Right lobe of liver (tissue), 6 donors: ENCODE data around the gene DNAJC12. TPM values are rescaled to one million over a fixed set of nuclear protein-coding genes. Genes with fewer than 3 reads are reported as not detected.
A peak's percentile ranks its signal among the peaks of the same experiment; 100 is the strongest.
"Not testable (repeated sequence)": the region's sequence is repeated elsewhere in the genome, so short reads cannot be mapped to it uniquely, and the experiment has no call there.

ENCODE experiments used
- ATAC-seq, 4 donors: fragments of 200-7000 bp; cut with Tn5 transposase; one replicate each; pipeline ENCODE4 v1.9.1; 2020; ENCODE audit warnings: mild to moderate bottlenecking in 4 of 4, moderate library complexity in 4 of 4
- DNase-seq, 3 donors: peaks; one replicate each; pipeline ENCODE4 v3.0.0-alpha.2; 2020
- H3K27ac ChIP-seq, 3 donors: fragments of 200-600 bp; one replicate each; pipeline ENCODE4 v1.8.0; 2022
- H3K27me3 ChIP-seq, 2 donors: fragments of 200-600 bp; one replicate each; pipeline ENCODE4 v1.8.0; 2022
- H3K36me3 ChIP-seq, 4 donors: fragments of 200-600 bp; sonication (generic) in 1 of 4; one replicate each; pipeline versions ENCODE4 v1.5.1 to v1.8.0; 2017 to 2022; ENCODE audit warnings: control low read depth in 1 of 4
- H3K4me1 ChIP-seq, 4 donors: fragments of 200-600 bp; sonication (generic) in 1 of 4; one replicate each; pipeline versions ENCODE4 v1.5.1 to v1.8.0; 2017 to 2022; ENCODE audit warnings: control low read depth in 1 of 4
- H3K4me3 ChIP-seq, 3 donors: fragments of 200-600 bp; one replicate each; pipeline ENCODE4 v1.8.0; 2022
- H3K9me3 ChIP-seq, 4 donors: fragments of 200-600 bp; sonication (generic) in 1 of 4; one replicate each; pipeline versions ENCODE4 v1.5.1 to v1.8.0; 2017 to 2022; ENCODE audit warnings: control low read depth in 1 of 4
- CTCF ChIP-seq, 4 donors: fragments of 200-600 bp in 3 of 4; fragments of 450-650 bp in 1 of 4; IDR thresholded peaks; one replicate each; pipeline versions ENCODE4 v1.5.1 to v1.8.0; 2016 to 2022; ENCODE audit warnings: antibody characterized with exemption in 4 of 4, mild to moderate bottlenecking in 2 of 4
- POLR2A ChIP-seq: fragments of 450-650 bp; IDR thresholded peaks from one replicate; pipeline ENCODE4 v1.6.1; 2017; ENCODE audit warnings: antibody characterized with exemption, mild to moderate bottlenecking
- WGBS: methylation state at CpG from one replicate; pipeline ENCODE4 v1.1.6; 2018; ENCODE audit warnings: low coverage, low lambda C conversion rate; ENCODE audit not compliant: insufficient coverage; ENCODE audit errors: missing lambda C conversion rate; 5-methylcytosine and 5-hydroxymethylcytosine counted together
- intact Hi-C, 2 donors: fragments of 100-400 bp; cut with DNase I; formaldehyde crosslinking; loops; one replicate each; pipeline versions ENCODE4 v1.11.2 to v1.14.1; 2022
- small RNA-seq, 2 experiments: library from RNA; depleted of rRNA; stranded (forward); fragments of <200 nt; gene quantifications; one replicate each; pipeline ENCODE3, GENCODE V24; 2016
- total RNA-seq, 6 experiments: library from RNA; depleted of rRNA in 2 of 6; stranded (reverse); fragments of >200 nt in 2 of 6; fragmentation: NEBNext Ultra II Directional in 3 of 6; extraction: Animal tissue kit (Norgen Biotek cat#: 25700) in 3 of 6; gene quantifications; one replicate each; pipeline versions ENCODE4 v1.1.0 to v1.2.4, GENCODE V29; 2016 to 2023
- donor health status: DM: no; HTN: yes; CAD: no.
- donor health status: DM: no; HTN: no; CAD: no.
- donor health status: DM: no; HTN: no; CAD: no.
- donor health status: DM: no; HTN: yes; CAD: no.
- donor health status: DM: no; HTN: yes; CAD: no.

Gene DNAJC12
- total RNA-seq, 6 experiments from 2014 or later: 11.8 to 25.6 (median 20.9) TPM

- Histone ChIP-seq H3K9me3 (no peaks in the 10 kb centered on the region), H3K4me3 (peak overlapping the region; percentile 65 to 79 (median 69)), H3K4me1 (peaks cover 0 to 4% (median 0%) of the 10 kb centered on the region in 4 donors), H3K27me3 (no peaks in the 10 kb centered on the region), H3K36me3 (no peaks in the 10 kb centered on the region), H3K27ac (peak overlapping the region; percentile 86 to 89 (median 86))
- peak; percentile 75 to 80 (median 76) for DNase-seq
- TF ChIP-seq POLR2A (no peak), CTCF (IDR thresholded peaks at IDR 0.05) (no peak)
- intact Hi-C loops: no loop called here
- peak; percentile 49 to 73 (median 59) for ATAC-seq
- WGBS: 5% methylated on average over 9 of the region's 22 CpGs
Observed at GRCh38 chr10:67763499-67764011, 74.4 kb downstream of the DNAJC12 start.

GRCh38 chr10:67762567-67762966 lies 75.4 kb downstream of the DNAJC12 start:
- 74% methylated on average over 9 of the region's 9 CpGs for WGBS
- H3K27ac ChIP-seq, ATAC-seq, H3K9me3 ChIP-seq, H3K4me1 ChIP-seq, H3K27me3 ChIP-seq, H3K4me3 ChIP-seq, DNase-seq, intact Hi-C loops, H3K36me3 ChIP-seq: not testable (repeated sequence)

- H3K27me3 ChIP-seq: no peaks in the 10 kb centered on the region
- no peak overlapping the region for H3K4me3 ChIP-seq
- ATAC-seq: no peak
- 74% methylated on average over 3 of the region's 7 CpGs for WGBS
- DNase-seq: no peak
- no peaks in the 10 kb centered on the region for H3K36me3 ChIP-seq
- TF ChIP-seq CTCF (IDR thresholded peaks at IDR 0.05) (no peak), POLR2A (no peak)
- H3K27ac ChIP-seq: no peak overlapping the region
- intact Hi-C loops: no loop called here
- peaks cover 0 to 4% (median 0%) of the 10 kb centered on the region in 4 donors for H3K4me1 ChIP-seq
- no peaks in the 10 kb centered on the region for H3K9me3 ChIP-seq
Observed at GRCh38 chr10:67760272-67760671, 77.7 kb downstream of the DNAJC12 start.

Small RNA genes within 50 kb of the gene (small RNA-seq; reads per million reads assigned to genes)
- gene RN7SL394P: 0 reads per million in 2 experiments
- 0 reads per million in 2 experiments for gene RNU6-1250P
- gene RNU6-523P: 0 reads per million in 2 experiments

Other genes starting within 250 kb of the DNAJC12 start
- gene CTNNA3, start 142.0 kb downstream of the DNAJC12 start, total RNA-seq: 1 to 10 TPM in 5 of 6 experiments, under 1 TPM in 1; 0.19 to 3.6 (median 1.2) TPM
- gene SIRT1, start 46.5 kb upstream of the DNAJC12 start, total RNA-seq: 10 to 100 TPM in 1 of 6 experiments, 1 to 10 TPM in 5; 4.4 to 11.5 (median 6.7) TPM
- gene HERC4, start 237.1 kb upstream of the DNAJC12 start, total RNA-seq: 10 to 100 TPM; 17.6 to 32.2 (median 26.9) TPM